ENCODE results near the gene KLC1. TPM values are rescaled to one million over a fixed set of nuclear protein-coding genes. Genes with fewer than 3 reads are reported as not detected.

The KLC1 gene
- total and polyA plus RNA-seq, 2 of the 8 experiments (the other 6 are each of a cell fraction or from before 2014, with no cell fraction given) = 84.6 to 134 TPM

DNA sequence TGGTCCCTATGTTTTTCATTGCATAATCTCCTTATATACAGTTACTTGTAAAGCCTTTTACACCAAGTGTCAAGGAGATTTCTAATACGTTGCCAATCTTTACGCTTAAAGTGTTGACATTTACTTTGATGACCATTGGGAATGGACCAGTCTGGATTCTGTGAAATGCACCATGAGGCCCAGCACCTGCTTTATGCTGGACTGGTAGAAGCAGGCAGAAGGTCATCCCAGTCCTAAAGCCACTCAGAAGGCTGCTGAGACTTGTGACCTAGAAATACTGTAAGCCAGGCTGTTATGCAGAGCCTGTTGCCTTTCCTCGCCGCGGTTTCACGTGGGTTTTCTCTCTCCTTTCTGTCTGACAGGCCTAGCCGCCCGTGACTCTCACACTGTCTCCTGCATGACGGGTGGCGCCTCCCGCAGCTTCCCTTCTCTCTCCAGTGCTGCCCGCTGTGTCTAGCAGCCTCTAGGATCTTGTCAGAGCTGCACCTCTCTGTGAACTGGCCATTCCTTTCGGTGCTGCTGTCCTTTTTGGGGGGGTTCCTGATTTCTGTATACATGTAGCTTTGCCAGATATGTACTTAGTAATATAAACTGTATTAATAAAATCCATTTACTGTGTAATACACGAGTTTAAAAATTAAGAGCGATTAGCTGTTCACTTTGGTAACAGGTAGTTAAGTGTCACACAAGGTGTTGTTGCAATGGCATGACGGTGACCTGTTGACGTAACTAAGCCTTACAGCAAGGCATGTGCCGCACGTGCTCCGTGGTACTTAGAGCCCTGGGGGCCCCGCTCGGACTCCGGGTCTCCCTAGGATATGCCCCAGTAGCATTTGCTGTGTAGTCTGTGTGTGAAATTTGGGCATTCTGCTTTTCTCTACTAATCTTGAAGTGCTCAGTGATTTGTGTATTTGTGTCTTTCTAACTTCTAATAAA is 56.5 kb downstream of the KLC1 start (continued):
- TF ChIP-seq, protein P1, sequence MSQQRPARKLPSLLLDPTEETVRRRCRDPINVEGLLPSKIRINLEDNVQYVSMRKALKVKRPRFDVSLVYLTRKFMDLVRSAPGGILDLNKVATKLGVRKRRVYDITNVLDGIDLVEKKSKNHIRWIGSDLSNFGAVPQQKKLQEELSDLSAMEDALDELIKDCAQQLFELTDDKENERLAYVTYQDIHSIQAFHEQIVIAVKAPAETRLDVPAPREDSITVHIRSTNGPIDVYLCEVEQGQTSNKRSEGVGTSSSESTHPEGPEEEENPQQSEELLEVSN (IDR thresholded peaks at IDR 0.05) = no peak
- no peak for TF ChIP-seq BACH1 (IDR thresholded peaks at IDR 0.05; ENCODE audit: low read length)
- no peak for TF ChIP-seq CTBP2 (IDR thresholded peaks at IDR 0.05; ENCODE audit: borderline replicate concordance, insufficient read depth, insufficient read length, low read length)
- TF ChIP-seq KDM4A (IDR thresholded peaks at IDR 0.05; ENCODE audit: low read depth, low read length, severe bottlenecking) = no peak
- no peak for TF ChIP-seq NANOG (IDR thresholded peaks at IDR 0.05; ENCODE audit: insufficient read depth, low read depth, low read length, poor library complexity, severe bottlenecking)
- TF ChIP-seq SIRT6 (IDR thresholded peaks at IDR 0.05; ENCODE audit: low read length) = no peak
- TF ChIP-seq RXRA (IDR thresholded peaks at IDR 0.05; ENCODE audit: insufficient read depth, low read depth, low read length) = no peak
